GM18858 (cell line): ENCODE results near the gene SH3RF3.

Experiments used
- ATAC-seq: cut with Tn5 transposase; IDR thresholded peaks from one replicate; pipeline ENCODE4 v1.9.1; 2021; ENCODE audit not compliant: unreplicated experiment

The SH3RF3 gene

GRCh38 chr2:109425411-109425810 is 296.4 kb downstream of the SH3RF3 start:
- ATAC-seq = no peak

- no peak for ATAC-seq
Observed at GRCh38 chr2:109427661-109428091, 298.7 kb downstream of the SH3RF3 start.

- no peak for ATAC-seq
Observed at GRCh38 chr2:109428281-109428680, 299.3 kb downstream of the SH3RF3 start.

GRCh38 chr2:109428841-109429566 is 300.0 kb downstream of the SH3RF3 start:
- no peak for ATAC-seq

- no peak for ATAC-seq
Observed at GRCh38 chr2:109429567-109430328, 300.7 kb downstream of the SH3RF3 start.

GRCh38 chr2:109430329-109430636 is 301.3 kb downstream of the SH3RF3 start:
- no peak for ATAC-seq

GRCh38 chr2:109432421-109432820 is 303.4 kb downstream of the SH3RF3 start:
- ATAC-seq = no peak

GRCh38 chr2:109433486-109433885 is 304.5 kb downstream of the SH3RF3 start:
- ATAC-seq = no peak

- ATAC-seq = no peak
Observed at GRCh38 chr2:109433926-109434325, 304.9 kb downstream of the SH3RF3 start.

- ATAC-seq = no peak
Observed at GRCh38 chr2:109434351-109434750, 305.3 kb downstream of the SH3RF3 start.

- ATAC-seq = no peak
Observed at GRCh38 chr2:109435066-109435690, 306.2 kb downstream of the SH3RF3 start.

- no peak for ATAC-seq
Observed at GRCh38 chr2:109435901-109436598, 307.0 kb downstream of the SH3RF3 start.

GRCh38 chr2:109436610-109437225 is 307.7 kb downstream of the SH3RF3 start:
- ATAC-seq = no peak

GRCh38 chr2:109437325-109438090 is 308.5 kb downstream of the SH3RF3 start:
- ATAC-seq = no peak

GRCh38 chr2:109438146-109438545 is 309.1 kb downstream of the SH3RF3 start:
- ATAC-seq = no peak

- ATAC-seq = no peak
Observed at GRCh38 chr2:109438773-109439389, 309.9 kb downstream of the SH3RF3 start.

- no peak for ATAC-seq
Observed at GRCh38 chr2:109439390-109439786, 310.4 kb downstream of the SH3RF3 start.

GRCh38 chr2:109439986-109440385 is 311.0 kb downstream of the SH3RF3 start:
- ATAC-seq = no peak

GRCh38 chr2:109440499-109441156 is 311.6 kb downstream of the SH3RF3 start:
- no peak for ATAC-seq
